K562 treated with DMSO at 1 percent for 48 hours (cell line): ENCODE data around the gene PRH2. TPM values are rescaled to one million over a fixed set of nuclear protein-coding genes. Genes with fewer than 3 reads are reported as not detected.

Source experiments
- total RNA-seq: library from RNA; unstranded; fragments of 300-600 nt; gene quantifications from 2 replicates; pipeline ENCODE4 v1.2.3, GENCODE V29; 2022; ENCODE audit warnings: low replicate concordance; ENCODE audit errors: extremely low read depth

Gene PRH2
- total RNA-seq = not detected in 2 replicates

GRCh38 chr12:10928746-10929286, at the start of gene PRH2:
PRH2 (plus strand) TSS chr12:10929236; CDS start chr12:10929274, 38 bp downstream.

GRCh38 chr12:10884086-10884725, 44.8 kb upstream of the PRH2 start, which contains the start of gene PRH1:
PRH1 (minus strand) TSS chr12:10884255; CDS start chr12:10884217, 38 bp downstream.

GRCh38 chr12:10909462-10909861, 19.6 kb upstream of the PRH2 start, which contains the start of gene TAS2R13:
TAS2R13 (minus strand) TSS chr12:10909562; CDS start chr12:10909298, 264 bp downstream.

GRCh38 chr12:10939163-10939562, 10.1 kb downstream of the PRH2 start, which contains the start of gene TAS2R14:
TAS2R14 (minus strand) TSS chr12:10939263; CDS start chr12:10939207, 56 bp downstream.

Other genes with a start within 250 kb of the PRH2 start
- not detected in 2 replicates for gene YBX3, start 205.9 kb upstream of the PRH2 start, total RNA-seq
- gene TAS2R7, start 126.6 kb upstream of the PRH2 start, total RNA-seq = not detected in 2 replicates
- gene TAS2R8, start 122.0 kb upstream of the PRH2 start, total RNA-seq = not detected in 2 replicates
- gene TAS2R9, start 119.1 kb upstream of the PRH2 start, total RNA-seq = not detected in 2 replicates
- gene TAS2R10, start 102.9 kb upstream of the PRH2 start, total RNA-seq = not detected in 2 replicates
- gene PRR4, start 79.8 kb upstream of the PRH2 start, total RNA-seq = not detected in 2 replicates
- not detected in 2 replicates for gene PRH1, start 45.0 kb upstream of the PRH2 start, total RNA-seq
- gene TAS2R13, start 19.7 kb upstream of the PRH2 start, total RNA-seq = not detected in 2 replicates
- not detected in 2 replicates for gene TAS2R14, start 10.0 kb downstream of the PRH2 start, total RNA-seq
- gene TAS2R50, start 57.7 kb downstream of the PRH2 start, total RNA-seq = not detected in 2 replicates
- not detected in 2 replicates for gene TAS2R20, start 69.1 kb downstream of the PRH2 start, total RNA-seq
- not detected in 2 replicates for gene TAS2R19, start 93.4 kb downstream of the PRH2 start, total RNA-seq
- gene TAS2R31, start 102.2 kb downstream of the PRH2 start, total RNA-seq = not detected in 2 replicates
- not detected in 2 replicates for gene TAS2R46, start 133.1 kb downstream of the PRH2 start, total RNA-seq
- gene TAS2R43, start 163.1 kb downstream of the PRH2 start, total RNA-seq = not detected in 2 replicates
- not detected in 2 replicates for gene TAS2R30, start 205.4 kb downstream of the PRH2 start, total RNA-seq
- gene SMIM10L1, start 242.0 kb downstream of the PRH2 start, total RNA-seq = not detected in 2 replicates